Tongue (tissue), 2 donors: Measurements from ENCODE around the gene THSD4. TPM values are rescaled to one million over a fixed set of nuclear protein-coding genes. Genes with fewer than 3 reads are reported as not detected.
"Not testable (repeated sequence)": the region's sequence is repeated elsewhere in the genome, so short reads cannot be mapped to it uniquely, and the experiment has no call there.

Experiments used
- DNase-seq: peaks from one replicate; pipeline ENCODE4 v3.0.0-alpha.2; 2015
- total RNA-seq: library from RNA; depleted of rRNA; stranded (reverse); fragments of >200 nt; gene quantifications from one replicate; pipeline ENCODE4 v1.2.3, GENCODE V29; 2014

The THSD4 gene
- total RNA-seq, 1 donor from 2014 or later = 43.2 TPM

DNA sequence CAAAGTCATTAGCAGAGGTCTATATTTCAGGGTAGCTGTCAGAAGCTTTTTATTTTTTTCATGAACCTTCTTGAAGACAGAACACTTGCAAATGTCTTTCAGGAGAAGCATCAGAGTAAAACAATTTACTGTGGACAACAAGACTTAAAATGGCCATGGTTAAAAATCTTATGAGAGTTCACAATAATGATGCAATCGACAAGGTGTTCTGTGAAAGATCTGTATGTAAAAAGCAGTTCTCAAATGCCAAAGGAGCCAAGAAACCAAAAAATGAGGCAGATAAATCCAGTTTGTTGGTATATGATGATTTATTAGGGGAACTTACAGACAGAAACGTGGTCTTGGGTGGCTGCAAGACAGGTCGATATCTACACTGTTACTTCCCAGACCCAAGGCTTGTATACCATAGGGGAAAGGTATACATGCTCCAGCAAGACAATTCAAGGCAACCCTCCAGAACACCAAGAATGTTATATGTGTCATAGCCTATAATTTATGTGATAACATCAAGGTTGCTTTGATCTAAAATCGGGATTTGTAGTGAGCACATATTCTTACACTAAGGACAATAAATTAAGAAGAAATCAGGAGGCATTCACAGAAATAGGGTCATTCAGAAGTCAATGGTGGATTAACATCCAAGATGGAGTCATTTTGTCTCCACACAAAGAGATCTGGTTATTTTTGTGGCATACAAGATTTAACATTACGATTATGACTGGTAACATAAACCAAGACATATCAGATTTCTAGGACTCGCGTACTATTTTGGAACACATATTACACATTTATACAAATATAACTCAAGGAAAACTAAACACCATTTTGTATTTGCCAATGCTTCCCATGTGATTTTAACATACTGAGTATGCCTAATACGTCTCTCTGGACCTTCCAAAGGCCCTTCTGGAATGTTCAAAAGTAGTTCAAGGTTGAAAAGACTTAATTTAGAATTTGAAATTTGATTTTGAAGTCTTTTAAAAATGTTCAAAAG, 316.4 kb downstream of the THSD4 start:
- DNase-seq = no peak

DNA sequence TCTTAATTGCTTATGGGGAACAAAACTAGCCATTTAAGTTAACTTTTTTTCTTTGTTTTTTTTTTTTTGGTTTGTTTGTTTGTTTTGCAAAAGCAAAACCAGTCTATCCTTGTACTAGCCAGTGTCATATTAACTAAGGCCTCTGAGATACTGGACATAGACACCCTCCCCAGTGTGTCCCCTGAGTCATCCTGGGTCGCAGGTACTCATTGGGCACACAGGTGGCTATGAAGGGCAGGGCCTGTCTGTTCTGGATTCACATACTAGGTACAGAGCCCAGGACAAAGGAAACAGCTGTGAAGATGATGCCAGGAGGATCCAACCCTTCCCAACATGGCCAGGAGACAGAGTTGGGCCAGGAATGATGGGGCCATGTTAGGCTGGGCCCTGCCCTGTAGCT, 318.1 kb downstream of the THSD4 start:
- no peak for DNase-seq

DNA sequence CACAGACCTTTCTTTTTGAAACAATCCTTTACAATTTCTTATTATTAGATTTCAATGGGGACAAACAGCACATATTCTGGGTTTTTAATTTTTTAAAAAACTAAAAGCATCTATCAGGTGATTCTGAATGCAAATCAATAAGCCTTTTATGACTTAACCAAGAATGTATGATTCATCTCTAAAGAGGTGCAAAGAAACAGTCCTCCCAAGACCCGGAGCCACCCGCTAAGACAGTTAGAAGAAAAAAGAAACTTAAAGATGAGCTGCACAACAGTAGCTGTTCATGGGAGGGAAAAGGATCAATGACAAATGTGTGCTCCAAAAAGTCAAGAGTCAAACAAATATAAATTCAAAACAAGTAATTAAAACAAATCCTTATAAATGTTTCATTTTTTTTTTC, 319.5 kb downstream of the THSD4 start:
- DNase-seq = no peak

DNA sequence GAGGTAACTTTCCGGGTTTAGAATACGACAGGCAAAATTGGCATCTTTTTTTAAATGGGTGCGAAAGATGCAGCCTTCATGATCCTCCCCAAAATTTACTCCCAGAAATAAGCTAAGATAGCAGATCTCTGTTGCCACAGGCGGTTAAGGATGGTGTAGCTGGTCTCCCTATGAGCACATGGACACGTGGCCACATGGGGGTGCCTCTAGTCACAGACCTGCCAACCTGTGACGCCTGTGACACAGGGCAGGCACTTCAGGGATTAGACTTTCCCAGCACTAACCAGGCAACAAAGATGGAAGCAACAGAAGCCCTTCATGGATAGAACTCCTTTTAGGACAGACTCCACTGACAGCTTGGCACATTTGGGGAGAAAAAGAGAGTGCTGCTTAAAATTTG, 320.3 kb downstream of the THSD4 start:
- DNase-seq = no peak

DNA sequence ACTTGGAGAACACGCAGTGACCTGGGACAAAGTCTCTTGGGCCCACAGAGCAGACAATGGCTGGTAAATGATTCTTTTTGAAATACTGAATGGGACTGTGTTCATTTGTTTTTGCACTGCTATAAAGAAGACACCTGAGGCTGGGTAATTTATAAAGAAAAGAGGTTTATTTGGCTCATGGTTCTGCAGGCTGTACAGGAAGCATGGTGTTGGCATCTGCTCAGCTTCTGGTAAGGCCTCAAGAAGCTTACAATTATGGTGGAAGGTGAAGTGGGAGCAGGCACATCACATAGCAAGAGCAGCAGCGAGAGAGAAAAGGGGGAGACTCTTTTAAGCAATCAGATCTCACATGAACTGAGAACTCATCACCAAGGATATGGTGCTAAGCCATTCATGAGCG, 321.6 kb downstream of the THSD4 start:
- DNase-seq = no peak

DNA sequence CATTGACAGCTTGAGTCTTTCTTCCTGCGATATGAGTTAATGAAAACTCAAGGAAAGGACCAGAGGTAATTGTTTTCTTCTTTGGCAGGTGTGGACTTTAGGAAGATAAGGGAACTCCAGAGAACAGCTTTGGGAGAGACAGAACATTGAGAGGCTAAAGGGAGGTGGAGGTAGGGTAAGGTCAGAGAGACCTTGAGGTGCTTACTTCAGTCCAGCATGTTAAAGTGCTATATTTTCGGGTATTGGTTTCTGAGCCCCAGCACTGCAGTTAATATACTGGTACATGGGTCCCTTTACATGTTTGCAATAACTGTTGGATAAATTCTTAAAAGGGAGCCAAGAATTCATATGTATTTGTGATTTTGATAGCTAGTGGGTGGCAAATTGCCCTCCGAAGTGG, 322.1 kb downstream of the THSD4 start:
- no peak for DNase-seq

DNA sequence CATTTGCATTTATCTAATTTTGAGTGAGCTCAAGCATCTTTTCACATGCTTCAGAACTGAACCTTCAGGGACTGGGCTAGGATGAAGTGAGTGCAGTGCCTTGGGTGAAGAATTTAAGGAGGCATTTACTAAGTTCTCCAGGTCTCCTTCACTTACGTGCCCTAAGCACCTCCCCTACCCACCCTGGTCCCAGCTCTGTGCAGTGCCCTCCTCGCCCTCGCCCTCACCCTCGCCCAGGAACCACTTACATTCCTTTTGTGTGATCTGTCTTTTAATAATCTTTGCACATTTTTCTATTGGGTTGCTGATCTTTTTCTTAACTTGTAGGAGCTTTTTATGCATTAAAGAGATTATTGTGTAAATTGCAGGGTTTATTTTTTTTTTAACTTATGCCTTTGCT, 322.6 kb downstream of the THSD4 start:
- no peak for DNase-seq

DNA sequence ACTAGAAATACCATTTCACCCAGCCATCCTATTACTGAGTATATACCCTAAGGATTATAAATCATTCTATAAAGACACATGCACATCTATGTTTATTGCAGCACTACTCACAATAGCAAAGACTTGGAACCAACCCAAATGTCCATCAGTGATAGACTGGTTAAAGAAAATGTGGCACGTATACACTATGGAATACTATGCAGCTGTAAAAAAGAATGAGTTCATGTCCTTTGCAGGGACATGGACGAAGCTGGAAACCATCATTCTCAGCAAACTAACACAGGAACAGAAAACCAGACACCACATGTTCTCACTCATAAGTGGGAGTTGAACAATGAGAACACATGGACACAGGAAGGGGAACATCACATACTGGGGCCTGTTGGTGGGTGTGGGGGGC, 324.2 kb downstream of the THSD4 start:
- DNase-seq = not testable (repeated sequence)

DNA sequence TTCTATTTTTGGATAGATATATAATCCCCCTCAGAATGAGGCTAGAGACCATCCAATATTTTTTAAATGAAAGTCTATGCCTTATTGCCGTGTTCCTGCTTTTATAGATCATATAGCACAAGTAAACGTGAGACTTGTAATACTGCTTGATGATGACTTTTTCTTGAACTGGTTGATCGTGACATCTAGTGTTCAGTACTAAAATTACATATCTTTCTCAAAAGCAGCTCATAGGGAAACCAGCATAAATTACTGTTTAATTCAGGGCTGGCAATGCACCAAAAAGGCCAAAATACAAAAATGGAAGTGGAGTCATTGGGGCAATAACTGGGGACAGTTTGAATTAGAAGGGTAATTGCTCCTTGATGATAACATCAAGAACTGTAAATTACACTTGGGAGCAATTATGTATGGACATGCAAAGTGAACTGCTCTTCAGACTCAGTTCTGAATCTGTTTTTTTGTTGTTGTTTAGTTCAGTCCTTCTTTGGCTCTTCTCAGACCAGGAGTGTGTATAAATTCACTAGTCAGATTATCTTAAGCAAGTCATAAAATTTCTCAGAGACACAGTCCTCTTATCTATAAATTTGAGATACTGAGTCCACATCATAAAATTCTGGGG, 325.3 kb downstream of the THSD4 start:
- peak; percentile 83 for DNase-seq

DNA sequence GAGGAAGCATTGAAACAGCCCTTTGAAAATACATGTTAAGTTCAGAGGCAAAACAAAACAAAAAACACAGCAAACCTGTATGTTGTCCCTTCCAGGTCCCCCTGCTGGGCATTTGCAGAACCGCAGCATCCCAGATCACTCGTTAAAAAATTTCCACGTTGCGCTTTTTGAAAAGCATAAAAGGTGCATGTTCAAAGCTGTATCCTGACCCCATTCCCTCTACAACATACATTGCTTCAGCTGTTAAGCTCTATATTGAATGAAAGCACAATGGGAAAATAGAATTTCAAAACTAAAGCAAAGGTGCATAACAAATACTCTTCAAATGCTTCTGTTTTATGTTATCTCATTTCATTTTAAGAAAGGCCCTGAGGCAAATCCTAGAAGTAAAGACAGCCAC, 328.3 kb downstream of the THSD4 start:
- DNase-seq = peak; percentile 75

DNA sequence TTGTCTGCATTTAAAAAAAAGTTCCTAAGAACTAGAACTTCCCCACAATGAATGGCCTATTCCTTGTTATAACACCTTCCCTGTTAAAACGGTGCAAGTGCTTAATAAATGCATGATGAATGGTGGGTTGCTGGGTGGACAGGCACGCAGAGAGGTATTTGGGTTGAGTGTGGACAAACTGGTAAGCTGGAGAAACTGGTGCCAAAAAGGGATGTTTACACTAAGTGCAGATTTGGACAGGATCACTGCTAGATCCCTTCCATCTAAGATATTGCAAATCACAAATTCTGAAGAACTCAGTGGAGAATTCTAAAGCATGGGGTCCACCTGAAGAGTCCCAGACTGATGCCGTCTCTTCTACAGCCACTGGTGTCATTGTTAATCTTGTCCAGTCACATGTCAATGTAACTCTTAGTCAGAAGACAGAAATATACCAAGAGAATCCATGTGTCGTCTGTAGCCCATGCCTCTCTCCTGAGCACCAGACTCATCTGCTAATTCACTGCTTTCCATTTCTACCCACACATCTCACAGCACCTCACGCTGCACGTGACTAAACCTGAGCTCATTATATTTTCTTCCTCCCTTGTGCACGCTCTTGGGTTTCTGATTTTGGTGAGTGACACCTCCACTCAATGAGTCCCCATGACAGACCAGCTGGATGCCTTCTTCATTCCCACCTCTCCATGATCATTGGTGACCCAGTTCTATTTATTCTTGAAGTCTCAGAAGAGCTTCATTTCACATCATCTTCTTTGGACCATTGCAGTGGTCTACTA, 328.9 kb downstream of the THSD4 start:
- DNase-seq = no peak

DNA sequence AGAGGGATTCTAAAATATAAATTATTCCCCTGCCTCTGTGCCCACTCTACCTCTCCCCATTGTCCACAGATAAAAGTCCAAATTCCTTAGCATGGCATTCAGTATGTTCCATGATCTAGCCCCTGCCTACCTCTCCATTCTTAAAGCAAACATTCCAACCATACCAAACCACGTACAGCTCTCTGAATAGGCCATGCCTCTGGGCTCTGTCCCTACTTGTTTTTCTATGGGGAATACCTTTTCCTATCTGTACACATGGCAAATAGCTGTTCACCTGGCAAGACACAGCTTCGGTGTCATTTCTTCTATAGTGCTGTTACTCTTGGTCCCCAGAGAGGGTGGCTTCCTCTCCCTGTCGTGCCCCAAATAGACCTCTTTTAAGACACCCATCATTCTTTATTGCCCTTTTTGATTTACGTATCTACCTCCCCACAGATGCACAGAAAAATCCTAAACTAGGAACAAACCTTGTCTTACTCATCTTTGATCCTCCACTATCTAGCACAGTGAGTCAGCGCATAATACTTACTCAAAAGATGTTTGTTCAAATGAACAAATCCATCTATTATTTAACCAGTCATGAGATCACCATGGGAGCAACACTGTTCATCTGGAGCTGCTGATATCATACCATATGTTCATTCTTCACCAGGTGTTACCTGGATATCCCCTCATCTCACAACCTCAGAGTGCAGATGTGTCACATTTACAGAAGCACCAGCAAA, 329.8 kb downstream of the THSD4 start:
- DNase-seq = no peak

DNA sequence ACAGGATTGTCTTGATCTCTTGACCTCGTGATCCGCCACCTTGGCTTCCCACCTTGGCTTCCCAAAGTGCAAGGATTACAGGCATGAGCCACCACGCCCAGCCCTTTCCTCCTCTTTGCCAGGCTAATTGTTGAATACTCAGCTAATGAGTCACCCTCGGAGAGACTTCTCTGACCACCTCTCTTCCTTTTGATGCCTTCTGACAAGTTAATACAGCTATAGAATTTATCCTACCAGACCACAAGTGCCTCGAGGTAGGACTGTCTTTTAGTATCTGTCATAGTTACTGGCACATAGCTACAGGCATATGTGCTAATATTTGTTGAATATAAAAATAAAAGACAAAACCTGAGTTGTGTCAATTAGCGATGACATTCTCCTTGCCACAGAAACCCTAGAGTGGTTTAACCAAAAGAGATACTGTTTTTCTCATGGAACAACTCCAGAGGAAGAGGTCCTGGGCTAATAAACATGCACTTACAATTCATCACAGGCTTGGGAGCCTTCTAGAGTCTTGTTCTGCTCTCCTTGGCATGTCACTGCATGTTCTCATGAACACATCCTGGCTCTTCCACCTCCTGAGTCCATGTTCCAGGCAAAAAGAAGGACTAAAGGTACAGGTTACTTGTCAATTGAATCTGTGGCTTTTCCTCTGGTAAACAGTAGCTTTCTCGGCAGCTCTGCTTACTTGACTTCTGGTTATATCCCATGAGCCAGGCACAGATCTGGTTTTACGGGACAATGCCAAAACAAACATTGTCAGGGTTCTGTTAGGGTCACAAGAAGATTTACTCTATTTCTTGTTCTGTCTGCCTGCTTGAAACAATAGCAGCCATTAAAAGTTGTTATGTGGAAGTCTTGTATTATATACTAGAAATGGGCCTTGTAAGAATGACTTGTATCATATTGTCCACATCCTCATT, 332.3 kb downstream of the THSD4 start:
- no peak for DNase-seq

DNA sequence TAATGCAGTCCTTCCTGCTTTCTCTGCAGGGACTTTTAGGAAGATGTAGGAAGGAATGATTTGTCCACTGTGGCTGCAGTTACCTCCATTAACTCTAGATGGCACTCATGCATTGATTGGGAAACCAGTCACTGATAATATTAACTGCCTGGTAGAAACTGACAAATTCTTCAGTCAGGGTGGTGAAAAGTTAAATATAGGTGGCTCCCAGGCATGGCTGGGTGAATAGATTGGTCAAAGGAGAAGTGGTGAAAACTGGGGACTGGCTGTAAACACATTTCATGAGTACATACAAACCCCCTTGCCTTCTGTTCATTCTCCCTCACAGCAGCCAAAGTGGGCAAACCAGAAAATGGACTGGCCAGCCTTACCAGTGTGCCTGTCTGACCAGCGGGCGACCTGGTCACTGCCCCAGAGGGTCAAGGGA, 333.4 kb downstream of the THSD4 start:
- peak; percentile 83 for DNase-seq

DNA sequence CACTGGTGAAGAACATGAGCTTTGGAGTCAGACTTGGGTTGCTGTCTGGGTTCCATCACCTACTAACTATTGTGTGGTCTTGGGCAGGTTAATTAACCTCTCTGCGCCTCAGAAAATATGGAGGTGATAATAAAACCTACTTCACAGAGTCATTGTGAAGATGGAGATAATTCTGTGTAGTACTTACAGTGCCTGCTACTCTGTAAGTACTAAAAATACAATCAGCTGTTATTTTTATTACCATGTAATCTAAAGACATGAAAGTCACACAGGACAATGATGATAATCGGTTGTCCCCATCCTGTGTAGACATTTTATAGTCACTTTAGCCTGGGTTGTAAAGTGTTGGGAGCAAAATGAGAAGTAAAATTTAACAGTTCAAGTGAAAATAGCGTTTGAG, 334.1 kb downstream of the THSD4 start:
- DNase-seq = no peak

DNA sequence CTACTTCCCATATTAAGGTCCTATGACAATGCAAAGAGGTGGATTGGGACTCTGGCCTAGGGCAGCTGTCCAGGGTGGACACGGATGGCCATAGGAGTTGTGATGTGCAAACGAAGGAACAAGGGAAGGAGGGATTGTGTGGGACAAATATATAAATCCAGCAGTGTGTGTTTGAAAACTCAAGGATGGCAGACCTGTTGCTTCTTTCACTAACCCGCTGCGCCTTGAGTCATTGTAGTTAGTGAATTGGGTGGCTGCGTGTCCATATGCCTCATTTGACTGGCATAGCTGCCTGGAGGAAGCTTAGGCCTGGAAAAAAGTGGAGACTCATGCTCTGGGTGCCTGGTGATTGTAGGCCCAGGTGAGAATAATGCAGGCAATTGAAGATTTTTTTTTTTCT, 334.7 kb downstream of the THSD4 start:
- no peak for DNase-seq

DNA sequence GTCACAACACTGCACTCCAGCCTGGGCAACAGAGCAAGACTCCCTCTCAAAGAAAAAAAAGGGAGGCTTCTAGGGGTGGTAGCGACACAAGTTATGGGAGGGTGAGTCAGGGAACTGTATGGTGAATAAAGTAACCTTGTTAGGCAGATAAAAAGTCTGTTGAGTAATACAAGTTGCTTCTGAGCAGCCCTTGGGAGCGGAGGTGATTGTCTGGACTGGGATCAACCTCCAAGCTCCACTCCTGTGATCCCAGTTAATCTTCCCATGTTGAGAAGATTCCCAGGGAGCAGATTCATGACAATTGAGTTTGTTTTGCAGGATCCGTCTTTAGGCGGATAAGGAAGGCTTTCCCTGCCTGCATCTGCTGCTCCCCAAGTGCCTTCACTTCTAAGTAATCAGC, 335.9 kb downstream of the THSD4 start:
- DNase-seq = no peak

DNA sequence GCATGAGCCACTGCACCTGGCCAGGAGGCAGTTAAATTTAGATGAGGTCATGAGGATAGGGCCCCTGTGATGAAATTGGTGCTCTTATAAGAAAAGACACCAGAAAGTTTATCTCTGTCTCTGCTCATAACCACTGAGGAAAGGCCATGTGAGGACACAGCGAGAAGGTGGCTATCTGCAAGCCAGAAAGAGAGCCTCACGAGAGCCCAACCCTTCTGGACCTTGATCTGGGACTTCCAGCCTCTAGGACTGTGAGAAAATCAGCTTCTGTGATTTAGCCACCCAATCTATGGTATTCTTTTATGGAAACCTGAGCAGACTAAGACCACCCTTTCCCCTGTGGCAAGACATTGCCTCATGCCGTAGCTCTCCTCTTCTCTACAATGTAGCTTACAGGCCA, 337.6 kb downstream of the THSD4 start:
- DNase-seq = no peak

DNA sequence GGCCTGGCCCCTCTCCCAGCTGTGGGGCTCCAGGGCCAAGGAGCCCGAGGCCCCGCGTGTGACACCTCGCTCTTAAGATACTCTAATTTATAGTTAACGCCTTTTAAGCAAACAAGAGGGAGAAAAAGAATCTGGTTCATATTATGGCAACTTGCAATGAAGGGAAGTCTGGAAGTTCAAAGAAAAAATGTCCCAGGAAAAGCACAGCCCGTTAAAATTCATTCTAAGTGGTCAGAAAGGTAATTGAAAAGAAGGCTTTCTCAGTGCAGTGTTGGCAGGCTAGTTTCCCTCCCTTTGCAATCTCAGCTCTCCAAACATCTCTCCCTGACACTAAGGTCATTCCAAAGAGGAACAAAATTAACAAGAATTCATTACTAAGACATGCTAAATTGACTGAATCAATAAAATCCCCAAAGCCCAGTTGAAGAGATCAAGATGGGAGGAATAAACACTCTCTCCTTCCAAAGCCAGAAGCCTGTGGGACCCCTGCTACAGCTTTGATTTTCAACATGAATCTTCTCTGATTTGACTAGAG, 339.3 kb downstream of the THSD4 start:
- peak; percentile 51 for DNase-seq

DNA sequence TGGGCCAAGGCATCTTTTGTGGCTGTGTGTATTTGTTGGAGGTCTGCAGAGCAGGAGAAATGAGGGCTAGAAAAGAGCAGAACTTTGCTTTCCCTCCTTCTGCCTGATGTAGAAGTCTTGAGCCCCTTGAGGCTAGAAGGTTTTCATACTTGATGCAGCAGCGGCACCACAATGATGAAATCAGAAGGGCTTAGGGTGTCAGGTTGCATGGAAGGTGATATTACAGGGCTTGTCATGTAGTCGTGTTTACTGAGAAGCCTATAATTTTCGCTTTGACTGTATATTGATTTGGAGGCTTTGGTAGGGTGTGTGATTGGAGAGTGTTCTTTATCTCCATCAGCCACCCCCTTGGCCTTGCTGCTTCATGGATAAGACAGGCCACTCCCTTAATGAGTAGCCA, 339.8 kb downstream of the THSD4 start:
- DNase-seq = peak; percentile 29

DNA sequence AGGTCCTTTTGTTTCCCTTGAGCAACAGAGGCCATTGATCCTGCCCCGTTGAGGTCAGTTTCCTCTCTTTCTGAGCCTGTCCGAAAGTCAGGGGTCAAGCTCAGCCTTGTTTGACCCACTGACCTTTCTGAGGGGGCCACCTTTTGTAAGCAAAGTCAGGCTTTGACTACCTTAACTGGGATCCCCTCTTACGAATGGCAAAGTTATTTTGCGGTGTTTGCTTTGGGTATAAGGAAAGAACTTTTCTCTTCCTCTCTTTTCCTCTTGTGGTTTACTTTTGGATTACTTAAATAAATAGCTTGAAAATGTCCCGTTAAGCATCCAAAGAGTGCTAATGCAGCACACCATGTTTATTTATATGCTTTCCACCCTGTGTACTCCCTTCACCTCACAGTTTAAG, 340.6 kb downstream of the THSD4 start:
- DNase-seq = no peak
